Smooth muscle cell (in vitro differentiated cells): ENCODE results near the gene AIF1L. TPM values are rescaled to one million over a fixed set of nuclear protein-coding genes. Genes with fewer than 3 reads are reported as not detected.
"Not testable (repeated sequence)": the region's sequence is repeated elsewhere in the genome, so short reads cannot be mapped to it uniquely, and the experiment has no call there.

Experiments
- DNase-seq: peaks from one replicate; lab custom pipeline; 2025; ENCODE audit not compliant: unreplicated experiment; lab: John Stamatoyannopoulos, UW
- H2AFZ ChIP-seq: fragments of 200-600 bp; sonication (generic); 2 replicates; pipeline ENCODE4 v1.6.0; 2016; ENCODE audit warnings: antibody characterized with exemption, low read depth, mild to moderate bottlenecking
- H3F3A ChIP-seq: fragments of 200-600 bp; sonication (generic); 2 replicates; pipeline ENCODE4 v1.6.0; 2017; ENCODE audit warnings: antibody characterized with exemption, low read depth
- H3K27ac ChIP-seq: fragments of 200-600 bp; sonication (generic); 2 replicates; pipeline ENCODE4 v1.5.1; 2016; ENCODE audit warnings: low read depth, mild to moderate bottlenecking
- H3K27me3 ChIP-seq: fragments of 200-600 bp; sonication (generic); 2 replicates; pipeline ENCODE4 v1.6.1; 2016; ENCODE audit warnings: low read depth, mild to moderate bottlenecking
- H3K36me3 ChIP-seq: fragments of 200-600 bp; sonication (generic); 2 replicates; pipeline ENCODE4 v1.5.1; 2016; ENCODE audit warnings: low read depth
- H3K4me1 ChIP-seq: fragments of 200-600 bp; sonication (generic); 2 replicates; pipeline ENCODE4 v1.5.1; 2016; ENCODE audit warnings: low read depth
- H3K4me2 ChIP-seq: fragments of 200-600 bp; sonication (generic); 2 replicates; pipeline ENCODE4 v1.6.0; 2016; ENCODE audit warnings: mild to moderate bottlenecking
- H3K4me3 ChIP-seq: fragments of 200-600 bp; sonication (generic); 2 replicates; pipeline ENCODE4 v1.5.1; 2016; ENCODE audit warnings: mild to moderate bottlenecking
- H3K79me2 ChIP-seq: fragments of 200-600 bp; sonication (generic); 2 replicates; pipeline ENCODE4 v1.6.0; 2016; ENCODE audit warnings: low read depth, mild to moderate bottlenecking
- H3K9ac ChIP-seq: fragments of 200-600 bp; sonication (generic); 2 replicates; pipeline ENCODE4 v1.6.0; 2016; ENCODE audit warnings: low read depth
- H3K9me3 ChIP-seq: fragments of 200-600 bp; sonication (generic); replicated peaks from 2 replicates; pipeline ENCODE4 v1.5.1; 2016; ENCODE audit warnings: low read depth
- H4K20me1 ChIP-seq: fragments of 200-600 bp; sonication (generic); 2 replicates; pipeline ENCODE4 v1.6.0; 2016; ENCODE audit warnings: low read depth
- WGBS: methylation state at CpG from one replicate; pipeline ENCODE4 v1.1.7; 2016; ENCODE audit warnings: low lambda C conversion rate; 5-methylcytosine and 5-hydroxymethylcytosine counted together
- polyA plus RNA-seq: library from polyadenylated mRNA; unstranded; fragments of >200 nt; fragmentation: Nextera tagmentation; extraction: Ambion mirVana; gene quantifications from 2 replicates; pipeline ENCODE4 v1.2.1, GENCODE V29; 2016
- total RNA-seq: library from RNA; depleted of rRNA; stranded (reverse); fragments of >200 nt; gene quantifications from 2 replicates; pipeline ENCODE4 v1.2.3, GENCODE V29; 2014
- TF ChIP-seq, protein P1 (sequence below): fragments of 200-600 bp; sonication (generic); IDR thresholded peaks from 2 replicates; pipeline ENCODE4 v1.5.1; 2017; ENCODE audit warnings: borderline replicate concordance, mild to moderate bottlenecking, antibody characterized with exemption; ENCODE audit not compliant: insufficient read depth, poor library complexity, severe bottlenecking

Gene AIF1L
- total and polyA plus RNA-seq, 2 experiments from 2014 or later: 1.6 to 3.1 TPM

DNA sequence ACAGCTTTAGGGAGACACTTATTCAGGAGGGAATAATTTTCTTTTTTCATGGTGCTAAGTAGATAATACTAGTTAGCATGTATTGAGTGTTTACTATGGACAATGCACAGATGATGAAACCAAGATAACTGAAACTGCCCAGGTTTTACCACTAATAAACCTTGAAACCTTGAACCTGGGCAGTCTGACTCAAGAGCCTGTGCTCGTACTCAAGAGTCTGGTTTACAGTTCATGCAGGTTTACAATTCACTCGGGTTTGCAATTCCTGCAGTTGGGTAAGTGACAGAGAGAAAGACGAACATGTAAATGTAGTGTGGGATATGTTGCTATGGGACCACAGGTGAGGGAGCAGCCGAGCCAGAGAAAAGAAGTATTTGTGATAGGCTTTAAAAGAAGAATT is 57.3 kb downstream of the AIF1L start:
- Histone ChIP-seq H3F3A (no peaks in the 10 kb centered on the region), H3K9ac (no peak overlapping the region), H3K9me3 (no peaks in the 10 kb centered on the region), H3K79me2 (peaks cover 10% of the 10 kb centered on the region), H2AFZ (no peak overlapping the region), H4K20me1 (peaks cover 29% of the 10 kb centered on the region), H3K36me3 (peaks cover under 1% of the 10 kb centered on the region), H3K4me3 (no peak overlapping the region), H3K4me1 (no peaks in the 10 kb centered on the region), H3K4me2 (no peak overlapping the region), H3K27me3 (no peaks in the 10 kb centered on the region), H3K27ac (no peak overlapping the region)
- 98% methylated on average over 4 of the region's 4 CpGs for WGBS
- TF ChIP-seq, protein P1, sequence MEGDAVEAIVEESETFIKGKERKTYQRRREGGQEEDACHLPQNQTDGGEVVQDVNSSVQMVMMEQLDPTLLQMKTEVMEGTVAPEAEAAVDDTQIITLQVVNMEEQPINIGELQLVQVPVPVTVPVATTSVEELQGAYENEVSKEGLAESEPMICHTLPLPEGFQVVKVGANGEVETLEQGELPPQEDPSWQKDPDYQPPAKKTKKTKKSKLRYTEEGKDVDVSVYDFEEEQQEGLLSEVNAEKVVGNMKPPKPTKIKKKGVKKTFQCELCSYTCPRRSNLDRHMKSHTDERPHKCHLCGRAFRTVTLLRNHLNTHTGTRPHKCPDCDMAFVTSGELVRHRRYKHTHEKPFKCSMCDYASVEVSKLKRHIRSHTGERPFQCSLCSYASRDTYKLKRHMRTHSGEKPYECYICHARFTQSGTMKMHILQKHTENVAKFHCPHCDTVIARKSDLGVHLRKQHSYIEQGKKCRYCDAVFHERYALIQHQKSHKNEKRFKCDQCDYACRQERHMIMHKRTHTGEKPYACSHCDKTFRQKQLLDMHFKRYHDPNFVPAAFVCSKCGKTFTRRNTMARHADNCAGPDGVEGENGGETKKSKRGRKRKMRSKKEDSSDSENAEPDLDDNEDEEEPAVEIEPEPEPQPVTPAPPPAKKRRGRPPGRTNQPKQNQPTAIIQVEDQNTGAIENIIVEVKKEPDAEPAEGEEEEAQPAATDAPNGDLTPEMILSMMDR: no peak
- DNase-seq: no peak

DNA sequence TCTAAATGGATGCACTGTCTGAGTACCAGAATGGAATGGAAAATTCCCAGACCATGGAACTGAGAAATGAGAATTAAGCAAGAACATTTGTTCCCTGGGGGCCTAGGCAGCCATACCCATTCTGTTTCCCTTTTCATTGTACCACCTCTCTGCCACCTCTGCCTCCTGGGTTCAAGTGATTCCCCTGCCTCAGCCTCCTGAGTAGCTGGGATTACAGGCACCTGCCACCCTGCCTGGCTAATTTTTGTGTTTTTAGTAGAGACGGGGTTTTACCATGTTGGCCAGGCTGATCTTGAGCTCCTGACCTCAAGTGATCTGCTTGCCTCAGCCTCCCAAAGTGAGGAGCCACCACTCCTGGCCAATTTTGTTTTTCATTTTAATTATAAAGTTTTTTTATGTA is 62.3 kb downstream of the AIF1L start:
- H3K4me1 ChIP-seq, DNase-seq, H3K4me2 ChIP-seq, H3K9ac ChIP-seq, H3K4me3 ChIP-seq, H3K9me3 ChIP-seq, H3K79me2 ChIP-seq, H3K27ac ChIP-seq, H2AFZ ChIP-seq, H3K27me3 ChIP-seq, H3F3A ChIP-seq: not testable (repeated sequence)
- WGBS: 92% methylated on average over 1 of the region's 1 CpG
- H3K36me3 ChIP-seq: peaks cover 21% of the 10 kb centered on the region
- peaks cover 24% of the 10 kb centered on the region for H4K20me1 ChIP-seq

DNA sequence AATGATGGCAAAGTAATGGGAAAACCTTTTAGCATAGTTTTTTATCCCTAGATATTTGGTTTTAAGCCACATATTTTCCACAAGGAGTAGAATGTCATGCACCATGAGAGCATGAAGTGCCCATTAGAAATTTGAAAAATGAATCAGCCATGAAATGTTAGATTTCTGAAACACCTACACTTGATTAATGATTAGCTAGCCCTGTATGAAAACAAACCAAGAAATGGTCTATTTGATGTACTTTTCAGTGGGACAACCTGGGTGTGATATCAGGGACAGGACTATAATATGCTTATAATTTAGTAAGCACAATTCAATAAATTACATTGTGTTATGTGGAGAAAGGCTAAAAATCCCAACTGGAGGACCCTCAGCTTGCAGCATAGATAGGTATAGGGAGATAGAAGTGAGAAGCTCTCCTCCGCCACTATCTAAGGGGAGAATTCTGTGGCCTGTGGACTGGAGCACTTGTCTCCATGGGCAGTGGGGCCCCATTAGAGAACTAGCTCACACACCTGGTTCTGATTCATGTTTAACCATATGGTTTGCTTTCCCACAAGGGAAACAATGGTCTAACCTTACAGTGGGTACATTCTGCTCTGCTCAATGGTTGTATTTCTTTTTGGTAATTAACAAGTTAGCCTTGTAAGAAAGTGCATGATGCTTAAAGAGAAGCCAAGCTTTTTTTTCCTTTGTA is 64.2 kb downstream of the AIF1L start:
- no peaks in the 10 kb centered on the region for H3K27me3 ChIP-seq
- no peak overlapping the region for H3K9ac ChIP-seq
- no peak overlapping the region for H3K27ac ChIP-seq
- H4K20me1 ChIP-seq: peaks cover 26% of the 10 kb centered on the region
- TF ChIP-seq, protein P1: no peak
- H3K4me1 ChIP-seq: no peaks in the 10 kb centered on the region
- WGBS: 95% methylated on average over 1 of the region's 1 CpG
- no peak for DNase-seq
- peaks cover 12% of the 10 kb centered on the region for H3K79me2 ChIP-seq
- H3F3A ChIP-seq: no peaks in the 10 kb centered on the region
- no peak overlapping the region for H3K4me2 ChIP-seq
- no peak overlapping the region for H2AFZ ChIP-seq
- no peak overlapping the region for H3K4me3 ChIP-seq
- H3K36me3 ChIP-seq: peaks cover 27% of the 10 kb centered on the region
- H3K9me3 ChIP-seq: no peaks in the 10 kb centered on the region

DNA sequence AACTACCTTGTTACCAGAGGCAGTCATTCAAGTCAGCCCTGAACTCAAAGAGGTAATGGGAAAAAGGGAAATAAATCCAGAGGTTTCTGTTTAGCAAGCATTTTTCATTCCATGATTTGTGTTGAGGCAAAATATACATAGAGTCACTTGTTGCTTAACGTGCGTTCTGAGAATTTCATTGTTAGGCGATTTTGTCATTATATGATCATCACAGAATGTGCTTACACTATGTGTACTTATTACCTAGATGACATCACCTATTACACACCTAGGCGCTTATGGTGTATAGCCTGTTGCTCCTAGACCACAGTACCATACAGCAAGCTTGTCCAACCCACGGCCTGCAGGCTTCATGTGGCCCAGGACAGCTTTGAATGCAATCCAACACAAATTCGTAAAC is 65.3 kb downstream of the AIF1L start:
- Histone ChIP-seq H3K9ac (no peak overlapping the region), H2AFZ (no peak overlapping the region), H3K9me3 (no peaks in the 10 kb centered on the region), H3K27me3 (no peaks in the 10 kb centered on the region), H3F3A (no peaks in the 10 kb centered on the region), H4K20me1 (peaks cover 16% of the 10 kb centered on the region), H3K27ac (no peak overlapping the region), H3K4me2 (no peak overlapping the region), H3K4me3 (no peak overlapping the region), H3K4me1 (no peaks in the 10 kb centered on the region), H3K36me3 (peaks cover 33% of the 10 kb centered on the region), H3K79me2 (peaks cover 6% of the 10 kb centered on the region)
- TF ChIP-seq, protein P1: no peak
- no peak for DNase-seq
- WGBS: 95% methylated on average over 6 of the region's 6 CpGs
